ENCODE data around the gene COPZ2. TPM values are rescaled to one million over a fixed set of nuclear protein-coding genes. Genes with fewer than 3 reads are reported as not detected.

The COPZ2 gene
- total and polyA plus RNA-seq, 9 of the 15 experiments (the other 6 are each of a cell fraction or from before 2014, with no cell fraction given), result 0.22 to 0.49 TPM; not detected in 7

DNA sequence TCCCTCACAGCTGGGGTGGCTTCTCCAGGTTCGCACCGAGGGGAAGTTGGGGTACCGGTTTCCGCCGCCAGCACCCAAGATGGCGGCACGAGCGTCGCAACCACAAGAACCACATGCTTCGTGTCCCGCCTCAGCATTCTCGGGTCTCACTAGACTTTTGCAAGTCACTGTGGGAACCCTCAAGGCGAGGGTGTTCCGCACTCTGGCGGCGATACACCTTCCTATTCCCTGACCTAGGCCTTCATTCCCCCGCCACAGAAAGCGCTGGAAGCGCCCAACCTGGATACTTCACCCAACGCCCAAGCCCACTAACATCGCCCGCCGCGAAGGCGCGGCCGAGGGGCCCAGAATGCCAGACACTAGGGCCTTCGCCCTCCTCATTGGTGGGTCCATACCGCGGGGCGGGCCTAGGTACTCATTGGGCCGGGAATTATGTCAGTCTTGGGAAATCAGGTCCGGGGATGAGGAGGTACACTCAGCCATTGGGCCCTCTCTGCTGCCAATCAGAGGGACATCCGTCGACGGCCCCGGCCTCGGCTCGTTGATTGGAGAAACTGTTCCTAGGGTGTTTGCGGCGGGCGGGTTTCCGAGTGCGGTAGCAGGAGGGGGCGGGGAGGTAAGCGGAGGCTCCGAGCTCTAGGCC is 10.3 kb upstream of the COPZ2 start, which contains the start of gene NFE2L1 (continued):
- TF ChIP-seq, protein P1, sequence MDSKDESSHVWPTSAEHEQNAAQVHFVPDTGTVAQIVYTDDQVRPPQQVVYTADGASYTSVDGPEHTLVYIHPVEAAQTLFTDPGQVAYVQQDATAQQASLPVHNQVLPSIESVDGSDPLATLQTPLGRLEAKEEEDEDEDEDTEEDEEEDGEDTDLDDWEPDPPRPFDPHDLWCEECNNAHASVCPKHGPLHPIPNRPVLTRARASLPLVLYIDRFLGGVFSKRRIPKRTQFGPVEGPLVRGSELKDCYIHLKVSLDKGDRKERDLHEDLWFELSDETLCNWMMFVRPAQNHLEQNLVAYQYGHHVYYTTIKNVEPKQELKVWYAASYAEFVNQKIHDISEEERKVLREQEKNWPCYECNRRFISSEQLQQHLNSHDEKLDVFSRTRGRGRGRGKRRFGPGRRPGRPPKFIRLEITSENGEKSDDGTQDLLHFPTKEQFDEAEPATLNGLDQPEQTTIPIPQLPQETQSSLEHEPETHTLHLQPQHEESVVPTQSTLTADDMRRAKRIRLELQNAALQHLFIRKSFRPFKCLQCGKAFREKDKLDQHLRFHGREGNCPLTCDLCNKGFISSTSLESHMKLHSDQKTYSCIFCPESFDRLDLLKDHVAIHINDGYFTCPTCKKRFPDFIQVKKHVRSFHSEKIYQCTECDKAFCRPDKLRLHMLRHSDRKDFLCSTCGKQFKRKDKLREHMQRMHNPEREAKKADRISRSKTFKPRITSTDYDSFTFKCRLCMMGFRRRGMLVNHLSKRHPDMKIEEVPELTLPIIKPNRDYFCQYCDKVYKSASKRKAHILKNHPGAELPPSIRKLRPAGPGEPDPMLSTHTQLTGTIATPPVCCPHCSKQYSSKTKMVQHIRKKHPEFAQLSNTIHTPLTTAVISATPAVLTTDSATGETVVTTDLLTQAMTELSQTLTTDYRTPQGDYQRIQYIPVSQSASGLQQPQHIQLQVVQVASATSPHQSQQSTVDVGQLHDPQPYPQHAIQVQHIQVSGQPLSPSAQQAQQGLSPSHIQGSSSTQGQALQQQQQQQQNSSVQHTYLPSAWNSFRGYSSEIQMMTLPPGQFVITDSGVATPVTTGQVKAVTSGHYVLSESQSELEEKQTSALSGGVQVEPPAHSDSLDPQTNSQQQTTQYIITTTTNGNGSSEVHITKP (IDR thresholded peaks at IDR 0.05; ENCODE audit: partially characterized antibody), result peak; percentile 29
- TF ChIP-seq, protein P2, sequence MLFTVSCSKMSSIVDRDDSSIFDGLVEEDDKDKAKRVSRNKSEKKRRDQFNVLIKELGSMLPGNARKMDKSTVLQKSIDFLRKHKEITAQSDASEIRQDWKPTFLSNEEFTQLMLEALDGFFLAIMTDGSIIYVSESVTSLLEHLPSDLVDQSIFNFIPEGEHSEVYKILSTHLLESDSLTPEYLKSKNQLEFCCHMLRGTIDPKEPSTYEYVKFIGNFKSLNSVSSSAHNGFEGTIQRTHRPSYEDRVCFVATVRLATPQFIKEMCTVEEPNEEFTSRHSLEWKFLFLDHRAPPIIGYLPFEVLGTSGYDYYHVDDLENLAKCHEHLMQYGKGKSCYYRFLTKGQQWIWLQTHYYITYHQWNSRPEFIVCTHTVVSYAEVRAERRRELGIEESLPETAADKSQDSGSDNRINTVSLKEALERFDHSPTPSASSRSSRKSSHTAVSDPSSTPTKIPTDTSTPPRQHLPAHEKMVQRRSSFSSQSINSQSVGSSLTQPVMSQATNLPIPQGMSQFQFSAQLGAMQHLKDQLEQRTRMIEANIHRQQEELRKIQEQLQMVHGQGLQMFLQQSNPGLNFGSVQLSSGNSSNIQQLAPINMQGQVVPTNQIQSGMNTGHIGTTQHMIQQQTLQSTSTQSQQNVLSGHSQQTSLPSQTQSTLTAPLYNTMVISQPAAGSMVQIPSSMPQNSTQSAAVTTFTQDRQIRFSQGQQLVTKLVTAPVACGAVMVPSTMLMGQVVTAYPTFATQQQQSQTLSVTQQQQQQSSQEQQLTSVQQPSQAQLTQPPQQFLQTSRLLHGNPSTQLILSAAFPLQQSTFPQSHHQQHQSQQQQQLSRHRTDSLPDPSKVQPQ (CRISPR knock-in tag; IDR thresholded peaks at IDR 0.05; ENCODE audit: borderline replicate concordance), result 0 out of 2 replicates have a peak, but pooled peaks have one; percentile 44
- TF ChIP-seq, protein P3, sequence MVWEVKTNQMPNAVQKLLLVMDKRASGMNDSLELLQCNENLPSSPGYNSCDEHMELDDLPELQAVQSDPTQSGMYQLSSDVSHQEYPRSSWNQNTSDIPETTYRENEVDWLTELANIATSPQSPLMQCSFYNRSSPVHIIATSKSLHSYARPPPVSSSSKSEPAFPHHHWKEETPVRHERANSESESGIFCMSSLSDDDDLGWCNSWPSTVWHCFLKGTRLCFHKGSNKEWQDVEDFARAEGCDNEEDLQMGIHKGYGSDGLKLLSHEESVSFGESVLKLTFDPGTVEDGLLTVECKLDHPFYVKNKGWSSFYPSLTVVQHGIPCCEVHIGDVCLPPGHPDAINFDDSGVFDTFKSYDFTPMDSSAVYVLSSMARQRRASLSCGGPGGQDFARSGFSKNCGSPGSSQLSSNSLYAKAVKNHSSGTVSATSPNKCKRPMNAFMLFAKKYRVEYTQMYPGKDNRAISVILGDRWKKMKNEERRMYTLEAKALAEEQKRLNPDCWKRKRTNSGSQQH (CRISPR knock-in tag; IDR thresholded peaks at IDR 0.05), result peak; percentile 94
- no peak for TF ChIP-seq CREBBP (IDR thresholded peaks at IDR 0.05; ENCODE audit: low read depth, low read length)
- TF ChIP-seq ZNF583 (CRISPR knock-in tag; IDR thresholded peaks at IDR 0.05), result peak; percentile 77
- no peak for TF ChIP-seq EZH2 (IDR thresholded peaks at IDR 0.05; ENCODE audit: borderline replicate concordance, low read depth, low read length)
- TF ChIP-seq, protein P4, sequence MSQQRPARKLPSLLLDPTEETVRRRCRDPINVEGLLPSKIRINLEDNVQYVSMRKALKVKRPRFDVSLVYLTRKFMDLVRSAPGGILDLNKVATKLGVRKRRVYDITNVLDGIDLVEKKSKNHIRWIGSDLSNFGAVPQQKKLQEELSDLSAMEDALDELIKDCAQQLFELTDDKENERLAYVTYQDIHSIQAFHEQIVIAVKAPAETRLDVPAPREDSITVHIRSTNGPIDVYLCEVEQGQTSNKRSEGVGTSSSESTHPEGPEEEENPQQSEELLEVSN (IDR thresholded peaks at IDR 0.05; ENCODE audit: borderline replicate concordance in 1 of 2, extremely low read depth in 1 of 2, insufficient read depth in 1 of 2, insufficient read length in 1 of 2, low read depth in 1 of 2, low read length in 1 of 2, poor library complexity in 1 of 2, severe bottlenecking in 1 of 2), result peak; percentile 98 to 99
- peak; percentile 79; the same call in 1 of the 2 replicates for TF ChIP-seq POLR2AphosphoS5 (IDR thresholded peaks at IDR 0.05; ENCODE audit: control insufficient read depth, insufficient read depth, low read depth, low read length)
- peak; percentile 88 for TF ChIP-seq PML (IDR thresholded peaks at IDR 0.05; ENCODE audit: low read length)
- TF ChIP-seq ELF4 (CRISPR knock-in tag; IDR thresholded peaks at IDR 0.05), result peak; percentile 33; the same call in 1 of the 2 replicates
- TF ChIP-seq POLR2B (IDR thresholded peaks at IDR 0.05; ENCODE audit: low read depth, partially characterized antibody), result peak; percentile 91
- TF ChIP-seq SREBF2 (CRISPR knock-in tag; IDR thresholded peaks at IDR 0.05), result no peak
- TF ChIP-seq, protein P5, sequence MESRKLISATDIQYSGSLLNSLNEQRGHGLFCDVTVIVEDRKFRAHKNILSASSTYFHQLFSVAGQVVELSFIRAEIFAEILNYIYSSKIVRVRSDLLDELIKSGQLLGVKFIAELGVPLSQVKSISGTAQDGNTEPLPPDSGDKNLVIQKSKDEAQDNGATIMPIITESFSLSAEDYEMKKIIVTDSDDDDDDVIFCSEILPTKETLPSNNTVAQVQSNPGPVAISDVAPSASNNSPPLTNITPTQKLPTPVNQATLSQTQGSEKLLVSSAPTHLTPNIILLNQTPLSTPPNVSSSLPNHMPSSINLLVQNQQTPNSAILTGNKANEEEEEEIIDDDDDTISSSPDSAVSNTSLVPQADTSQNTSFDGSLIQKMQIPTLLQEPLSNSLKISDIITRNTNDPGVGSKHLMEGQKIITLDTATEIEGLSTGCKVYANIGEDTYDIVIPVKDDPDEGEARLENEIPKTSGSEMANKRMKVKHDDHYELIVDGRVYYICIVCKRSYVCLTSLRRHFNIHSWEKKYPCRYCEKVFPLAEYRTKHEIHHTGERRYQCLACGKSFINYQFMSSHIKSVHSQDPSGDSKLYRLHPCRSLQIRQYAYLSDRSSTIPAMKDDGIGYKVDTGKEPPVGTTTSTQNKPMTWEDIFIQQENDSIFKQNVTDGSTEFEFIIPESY (CRISPR knock-in tag; IDR thresholded peaks at IDR 0.05), result peak; percentile 72

Data from K562 (cell line).